ENCODE data around the gene CEP170B. TPM values are rescaled to one million over a fixed set of nuclear protein-coding genes. Genes with fewer than 3 reads are reported as not detected.

Gene CEP170B
- total RNA-seq, 1 donor from 2014 or later: 30.3 TPM

GRCh38 chr14:104858811-104859426 lies 6.1 kb upstream of the CEP170B start:
- ATAC-seq: no peak
- H3K4me3 ChIP-seq: no peak overlapping the region

GRCh38 chr14:104859900-104860299 lies 5.2 kb upstream of the CEP170B start:
- Histone ChIP-seq H3K4me1 (peaks cover 8% of the 10 kb centered on the region), H3K27me3 (peaks cover 6% of the 10 kb centered on the region), H3K27ac (no peak overlapping the region), H3K4me3 (no peak overlapping the region), H3K36me3 (no peaks in the 10 kb centered on the region), H3K9me3 (no peaks in the 10 kb centered on the region)
- ATAC-seq (no peak), DNase-seq (no peak)
- intact Hi-C loops (cut with DNase I): no loop called here
- no peak for TF ChIP-seq CTCF (IDR thresholded peaks at IDR 0.05)

More at GRCh38 chr14:104858811-104859426, 6.1 kb upstream of the CEP170B start:
- Histone ChIP-seq H3K9me3 (no peaks in the 10 kb centered on the region), H3K27me3 (no peaks in the 10 kb centered on the region), H3K4me1 (no peaks in the 10 kb centered on the region), H3K27ac (no peak overlapping the region), H3K36me3 (no peaks in the 10 kb centered on the region)
- no peak for TF ChIP-seq CTCF (IDR thresholded peaks at IDR 0.05)
- intact Hi-C loops (cut with DNase I): no loop called here
- no peak for DNase-seq

GRCh38 chr14:104860414-104860813 lies 4.7 kb upstream of the CEP170B start:
- no peak for TF ChIP-seq CTCF (IDR thresholded peaks at IDR 0.05)
- H3K27me3 ChIP-seq: peaks cover 6% of the 10 kb centered on the region
- intact Hi-C loops (cut with DNase I): no loop called here
- no peaks in the 10 kb centered on the region for H3K9me3 ChIP-seq
- H3K4me3 ChIP-seq: no peak overlapping the region
- ATAC-seq: no peak
- H3K27ac ChIP-seq: no peak overlapping the region
- no peak for DNase-seq
- no peaks in the 10 kb centered on the region for H3K36me3 ChIP-seq
- peaks cover 8% of the 10 kb centered on the region for H3K4me1 ChIP-seq

- no peaks in the 10 kb centered on the region for H3K36me3 ChIP-seq
- H3K4me1 ChIP-seq: peaks cover 17% of the 10 kb centered on the region
- no peaks in the 10 kb centered on the region for H3K9me3 ChIP-seq
- no peak overlapping the region for H3K4me3 ChIP-seq
- no peak overlapping the region for H3K27ac ChIP-seq
- no peak for TF ChIP-seq CTCF (IDR thresholded peaks at IDR 0.05)
- DNase-seq: no peak
- H3K27me3 ChIP-seq: peaks cover 6% of the 10 kb centered on the region
- ATAC-seq: no peak
- intact Hi-C loops (cut with DNase I): no loop called here
Measured at GRCh38 chr14:104863131-104863862, 1.8 kb upstream of the CEP170B start.

- intact Hi-C loops (cut with DNase I): no loop called here
- Histone ChIP-seq H3K4me3 (peak overlapping the region; percentile 57), H3K27ac (peak overlapping the region; percentile 78), H3K4me1 (peaks cover 17% of the 10 kb centered on the region), H3K36me3 (no peaks in the 10 kb centered on the region), H3K27me3 (peaks cover 6% of the 10 kb centered on the region), H3K9me3 (no peaks in the 10 kb centered on the region)
- TF ChIP-seq CTCF (IDR thresholded peaks at IDR 0.05): no peak
- ATAC-seq (no peak), DNase-seq (no peak)
Measured at GRCh38 chr14:104863923-104864266, 1.2 kb upstream of the CEP170B start.

Data from upper lobe of right lung (tissue), 1 donor.